GM21515 (cell line): ENCODE data around the gene S100A3.
"Not testable (repeated sequence)": the region's sequence is repeated elsewhere in the genome, so short reads cannot be mapped to it uniquely, and the experiment has no call there.

Experiments
- ATAC-seq: cut with Tn5 transposase; IDR thresholded peaks from one replicate; pipeline ENCODE4 v1.9.1; 2021; ENCODE audit not compliant: unreplicated experiment

Gene S100A3

DNA sequence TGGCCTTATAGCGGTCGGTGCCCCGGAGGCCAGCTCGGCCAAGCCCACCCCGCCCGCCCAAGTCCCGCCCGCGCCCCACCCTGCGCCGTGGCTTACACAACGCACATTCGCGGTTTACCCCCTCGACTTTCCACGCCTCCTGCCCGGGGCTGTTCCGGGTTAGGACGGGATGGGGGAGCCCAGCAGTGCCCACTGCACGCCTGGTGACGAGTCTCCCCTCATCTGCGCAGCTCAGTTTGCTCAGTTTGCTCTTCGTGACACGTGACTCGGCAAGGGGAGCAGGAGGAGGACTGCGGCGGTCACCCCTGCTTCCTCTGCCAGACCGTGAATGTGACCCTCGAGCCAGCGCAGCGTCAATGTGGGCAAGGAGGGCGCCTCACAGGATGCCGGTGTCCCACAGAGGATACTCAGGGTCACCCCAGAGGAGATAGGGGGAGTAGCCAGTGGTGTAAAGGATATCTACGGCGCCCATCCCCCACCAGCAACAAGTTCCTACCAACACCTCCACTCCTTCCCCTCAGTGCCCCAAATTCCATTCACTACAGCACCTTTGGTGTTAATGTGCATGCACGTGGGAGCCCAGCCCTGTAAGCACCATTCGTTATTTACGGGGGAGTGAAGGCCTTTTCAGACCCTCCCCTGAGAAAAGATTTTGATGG lies 12.9 kb downstream of the S100A3 start:
- no peak for ATAC-seq

DNA sequence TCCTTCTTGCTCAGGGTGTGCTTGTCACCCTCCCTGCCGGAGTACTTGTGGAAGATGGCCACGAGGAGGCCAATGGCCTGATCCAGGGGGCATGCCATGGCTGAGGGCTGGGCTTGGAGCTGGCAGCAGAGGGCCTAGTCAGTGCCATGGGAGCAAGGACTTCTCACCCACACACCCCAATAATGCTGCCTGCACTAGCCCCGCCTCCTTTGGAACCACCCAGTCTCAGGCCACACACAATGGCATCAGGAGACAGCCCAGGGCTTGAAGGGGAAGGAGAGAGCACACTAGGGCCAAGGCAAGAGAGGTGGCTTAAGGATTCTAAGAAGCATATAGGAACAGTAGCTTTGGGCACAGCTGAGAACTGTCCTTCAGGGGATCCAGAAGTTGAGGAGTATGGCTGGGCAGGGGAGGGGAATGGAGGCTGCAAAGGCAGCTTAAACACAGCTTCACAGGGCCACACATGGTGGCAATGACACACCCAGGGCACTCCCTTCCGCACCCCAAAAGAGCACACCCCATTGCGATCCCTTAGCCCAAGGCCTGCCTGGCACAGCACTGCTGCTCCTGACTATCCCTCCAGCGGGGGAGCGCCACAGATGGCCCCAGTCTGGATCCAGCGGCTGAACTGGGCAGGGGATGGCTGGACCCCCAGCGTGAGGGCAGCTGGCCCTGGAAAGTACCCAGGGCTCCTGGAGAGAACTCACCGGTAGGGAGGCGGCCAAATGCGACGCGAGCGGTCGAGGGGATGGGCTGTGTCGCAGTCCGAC lies 13.6 kb downstream of the S100A3 start, which contains the start of gene S100A6:
Gene S100A6, minus strand, starts transcription at position 750 of the 770 bp plus-strand sequence. Its CDS starts 652 bp downstream, at position 98.
- ATAC-seq = no peak

DNA sequence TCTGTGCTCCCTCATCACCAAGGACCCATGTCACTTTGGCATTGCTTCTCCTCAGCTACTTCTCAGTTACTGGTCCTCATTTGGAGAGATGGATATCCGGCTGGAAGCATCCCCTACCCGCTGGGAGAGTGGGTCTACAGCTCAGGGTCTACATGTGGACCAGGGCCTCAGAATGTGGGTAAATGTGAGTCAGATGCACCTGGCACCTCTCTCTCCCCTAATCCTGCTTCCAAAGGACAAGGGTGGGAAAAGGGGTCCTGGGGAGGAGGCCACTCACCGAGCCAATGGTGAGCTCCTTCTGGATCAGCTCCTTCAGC lies 14.2 kb downstream of the S100A3 start:
- ATAC-seq = no peak

DNA sequence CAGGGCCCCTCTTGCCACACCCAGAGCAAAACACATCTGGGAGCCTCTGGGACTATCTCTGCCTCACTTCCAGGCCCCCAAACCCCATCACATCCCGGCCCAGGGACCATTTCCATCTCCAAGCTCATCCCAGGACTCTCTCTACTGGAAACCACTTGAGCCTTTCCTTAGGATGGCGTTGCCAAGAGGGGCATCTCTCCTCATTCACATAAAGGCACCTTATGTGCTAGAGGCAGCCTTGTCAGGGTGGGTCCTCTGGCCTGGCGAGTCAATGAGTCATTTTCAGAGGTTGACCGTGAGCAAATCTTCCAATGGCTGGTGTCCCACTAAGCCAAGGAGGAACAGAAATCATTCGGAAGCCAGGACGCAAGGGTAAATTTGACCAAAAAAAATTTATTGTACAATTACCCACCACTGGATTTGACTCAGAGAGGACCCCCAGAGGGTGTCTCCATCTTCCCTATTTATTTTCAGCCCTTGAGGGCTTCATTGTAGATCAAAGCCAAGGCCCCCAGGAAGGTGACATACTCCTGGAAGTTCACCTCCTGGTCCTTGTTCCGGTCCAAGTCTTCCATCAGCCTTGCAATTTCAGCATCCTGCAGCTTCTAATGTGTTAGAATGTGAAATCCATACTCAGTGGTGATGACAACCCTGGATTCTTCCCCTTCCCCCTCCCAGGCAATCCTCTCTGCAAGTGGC lies 14.7 kb downstream of the S100A3 start:
- no peak for ATAC-seq

DNA sequence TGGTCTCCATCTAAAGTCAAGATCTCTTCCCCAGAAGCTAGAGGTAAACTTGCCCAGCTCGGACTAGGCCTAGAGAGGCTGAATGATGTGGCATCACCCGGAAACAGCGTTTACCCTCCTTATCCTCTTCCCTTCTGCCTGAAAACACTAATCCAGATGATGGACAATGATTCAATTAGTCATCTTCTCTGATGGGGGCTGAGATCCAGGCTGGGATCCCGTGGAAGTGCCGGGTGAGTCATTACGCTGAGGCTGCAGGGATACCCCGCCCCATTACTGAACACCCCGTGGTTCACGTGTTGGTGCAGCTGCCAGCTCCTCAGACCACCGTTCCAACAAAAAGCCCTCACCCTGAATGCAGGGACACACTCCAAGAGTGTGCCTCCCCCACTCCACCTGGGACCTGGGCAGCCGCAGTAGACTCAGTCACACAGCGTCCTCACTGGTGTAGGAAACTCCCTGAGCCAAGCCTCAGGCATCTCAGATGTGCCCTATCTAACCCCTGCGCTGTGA lies 15.3 kb downstream of the S100A3 start:
- ATAC-seq = no peak

DNA sequence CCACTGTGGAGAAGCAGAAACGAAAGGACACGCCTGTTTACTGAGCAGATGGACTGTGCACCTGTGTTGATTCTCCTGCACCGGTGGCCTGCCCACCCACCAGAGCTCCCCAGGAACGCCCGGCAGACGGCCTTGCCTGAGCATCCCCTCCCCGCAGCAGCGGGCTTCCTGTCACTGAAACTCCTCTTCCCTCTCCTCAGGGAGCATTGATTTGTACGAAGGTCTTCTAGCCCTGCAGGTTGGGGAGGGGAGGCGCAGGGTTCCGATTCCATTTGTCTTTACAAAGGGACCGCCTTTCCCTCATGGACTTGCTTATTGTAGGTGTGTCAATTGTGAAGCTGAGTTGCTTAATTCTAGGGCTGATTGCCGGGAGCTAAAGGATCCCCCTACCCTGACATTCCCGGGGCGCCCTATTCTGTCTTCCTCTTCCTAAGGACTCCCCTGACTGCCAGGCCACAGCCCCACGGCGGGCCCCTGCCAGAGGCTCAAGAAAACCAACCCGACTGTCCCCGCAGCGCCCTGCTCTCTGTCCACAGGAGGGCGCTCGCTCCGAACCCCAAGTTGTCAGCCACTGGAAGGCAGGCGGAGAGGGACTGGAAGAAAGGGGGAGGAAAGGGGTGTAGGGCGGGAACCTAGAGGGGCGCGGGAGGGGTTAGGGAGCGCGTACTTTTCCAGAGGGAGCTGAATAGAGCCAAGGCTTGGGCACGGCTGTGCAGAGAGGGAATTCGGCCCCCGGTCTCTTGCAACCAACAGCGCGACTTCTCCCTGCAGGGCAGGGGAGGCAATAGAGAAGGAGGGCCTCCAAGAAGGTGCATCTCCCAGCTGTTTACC lies 16.1 kb downstream of the S100A3 start:
- ATAC-seq = no peak

DNA sequence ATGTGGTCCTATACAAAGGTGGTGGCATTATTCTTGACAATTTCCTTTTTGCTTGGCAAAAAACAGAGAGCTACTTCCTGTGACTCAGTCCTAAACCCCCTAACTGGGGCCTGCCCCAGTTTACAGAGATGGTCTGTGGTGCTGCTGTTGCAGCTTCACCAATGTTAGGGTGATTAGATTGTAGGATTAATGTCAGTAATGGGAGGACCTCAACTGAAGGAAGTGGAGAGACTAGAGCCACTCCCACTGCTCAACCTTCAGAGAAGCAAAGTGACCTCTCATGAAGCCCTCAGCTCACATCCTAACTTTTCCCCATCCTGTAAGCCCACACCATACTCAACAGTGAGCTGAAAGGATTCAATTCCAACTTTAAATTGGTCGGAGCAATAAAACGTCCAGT lies 16.9 kb downstream of the S100A3 start:
- ATAC-seq = no peak

DNA sequence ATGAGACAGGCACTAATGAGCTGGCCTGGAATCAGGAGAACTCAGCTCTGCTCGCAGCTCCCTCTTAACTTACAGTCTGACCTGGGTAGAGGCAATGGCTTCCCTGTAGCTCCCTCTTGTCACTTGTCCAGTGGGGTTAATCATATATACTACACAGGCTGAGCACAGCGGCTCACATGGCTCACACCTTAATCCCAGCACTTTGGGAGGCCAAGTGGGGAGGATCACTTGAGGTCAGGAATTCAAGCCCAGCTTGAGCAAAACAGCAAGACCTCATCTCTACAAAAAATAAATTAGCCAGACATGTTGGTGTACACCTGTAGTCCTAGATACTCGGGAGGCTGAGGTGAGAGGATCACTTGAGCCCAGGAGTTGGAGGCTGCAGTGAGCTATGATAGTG lies 17.4 kb downstream of the S100A3 start:
- ATAC-seq = no peak

DNA sequence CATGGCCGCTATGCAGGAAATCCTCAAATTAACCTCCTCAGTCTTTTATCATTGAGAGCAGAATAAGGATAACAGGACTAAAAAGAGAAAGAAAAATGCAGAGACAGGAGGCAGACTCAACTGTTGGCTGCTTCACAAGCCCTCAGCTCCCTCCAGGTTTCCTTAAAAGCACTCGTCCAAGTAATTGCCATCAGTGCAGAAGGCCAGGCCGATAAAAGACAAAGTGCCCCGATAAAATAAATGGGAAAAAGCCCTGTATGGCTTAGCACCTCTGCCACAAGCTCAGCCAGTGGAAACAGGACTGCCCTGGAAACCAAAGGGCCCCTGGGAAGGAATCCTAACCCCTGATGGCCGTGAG lies 21.4 kb downstream of the S100A3 start:
- ATAC-seq = no peak

DNA sequence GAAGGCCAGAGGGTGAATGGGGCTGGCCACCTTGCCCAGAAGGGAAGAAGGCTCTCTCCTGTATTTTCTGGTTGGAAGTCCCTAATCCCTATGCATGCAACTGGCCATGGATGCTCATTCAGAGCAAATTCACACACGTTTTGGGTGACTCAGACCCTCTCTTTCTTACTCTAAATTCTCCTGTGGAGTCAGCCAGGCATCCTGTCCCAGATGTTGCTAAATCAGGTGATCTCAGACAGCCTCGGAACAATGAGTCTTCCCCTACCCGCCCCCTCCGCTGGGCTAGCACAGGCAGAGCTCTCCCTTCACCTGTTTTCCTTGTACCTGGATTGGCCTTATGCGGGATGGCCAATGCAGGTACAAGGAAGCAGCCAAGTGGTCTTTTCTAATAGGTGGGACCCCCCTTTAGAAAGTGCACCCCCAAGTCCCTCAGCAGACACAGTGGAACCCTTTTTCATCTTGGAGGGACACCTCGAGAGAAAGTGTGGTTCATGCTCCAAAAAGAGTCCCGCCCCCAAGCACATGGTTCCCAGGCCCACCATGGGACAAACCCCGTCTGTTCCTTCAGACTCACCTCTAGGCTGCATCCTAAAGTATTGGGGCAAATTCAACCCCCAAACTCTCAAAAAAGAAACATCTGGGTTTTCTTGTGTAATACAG lies 21.9 kb downstream of the S100A3 start:
- no peak for ATAC-seq

DNA sequence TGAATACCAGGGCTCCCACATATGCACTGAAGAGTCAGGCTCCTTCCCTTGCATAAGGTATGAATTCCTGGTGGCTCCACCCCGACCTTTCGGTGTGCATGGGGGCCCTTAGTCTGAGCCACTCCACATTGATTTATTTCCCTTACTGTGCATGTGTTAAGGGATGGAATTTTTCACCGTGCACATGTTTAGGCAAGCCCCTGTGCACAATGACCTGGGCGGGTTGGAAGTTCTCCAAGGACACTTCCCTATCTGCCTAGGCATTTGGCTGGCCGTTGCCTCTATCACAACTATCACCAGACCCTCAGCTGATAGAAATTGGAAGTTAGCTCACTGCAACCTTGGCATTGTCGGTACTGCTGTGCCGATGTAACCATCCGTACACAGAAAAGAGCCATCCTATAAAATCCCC lies 22.9 kb downstream of the S100A3 start:
- no peak for ATAC-seq

DNA sequence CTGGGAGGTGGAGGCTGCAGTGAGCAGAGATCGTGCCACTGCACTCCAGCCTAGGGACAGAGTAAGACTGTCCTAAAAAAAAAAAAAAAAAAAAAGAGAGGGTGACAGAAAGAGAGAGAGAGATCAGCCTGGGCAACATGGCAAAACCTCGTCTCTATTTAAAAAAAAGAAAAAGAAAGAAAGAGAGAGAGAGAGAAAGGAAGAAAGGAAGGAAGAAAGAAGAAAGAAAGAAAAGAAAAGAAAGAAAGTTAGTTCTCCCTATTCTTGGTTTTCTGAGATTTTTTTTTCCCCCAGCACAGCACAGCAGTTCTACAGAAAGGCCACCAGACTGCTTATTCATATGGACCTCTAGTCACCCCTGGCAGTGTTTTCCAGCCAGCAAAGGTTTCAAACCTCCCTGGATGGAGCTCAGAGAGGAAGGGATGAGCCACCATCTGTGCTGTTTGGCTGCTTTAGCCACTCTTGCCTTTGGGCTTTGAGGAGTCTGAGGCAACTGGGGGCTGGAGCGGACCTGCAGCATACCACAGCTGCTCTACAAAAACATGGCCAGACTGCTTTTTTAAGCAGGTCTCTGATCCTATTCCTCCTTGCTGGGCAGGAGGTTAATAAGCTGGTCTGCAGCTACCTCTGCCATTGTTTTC lies 23.9 kb downstream of the S100A3 start:
- no peak for ATAC-seq

DNA sequence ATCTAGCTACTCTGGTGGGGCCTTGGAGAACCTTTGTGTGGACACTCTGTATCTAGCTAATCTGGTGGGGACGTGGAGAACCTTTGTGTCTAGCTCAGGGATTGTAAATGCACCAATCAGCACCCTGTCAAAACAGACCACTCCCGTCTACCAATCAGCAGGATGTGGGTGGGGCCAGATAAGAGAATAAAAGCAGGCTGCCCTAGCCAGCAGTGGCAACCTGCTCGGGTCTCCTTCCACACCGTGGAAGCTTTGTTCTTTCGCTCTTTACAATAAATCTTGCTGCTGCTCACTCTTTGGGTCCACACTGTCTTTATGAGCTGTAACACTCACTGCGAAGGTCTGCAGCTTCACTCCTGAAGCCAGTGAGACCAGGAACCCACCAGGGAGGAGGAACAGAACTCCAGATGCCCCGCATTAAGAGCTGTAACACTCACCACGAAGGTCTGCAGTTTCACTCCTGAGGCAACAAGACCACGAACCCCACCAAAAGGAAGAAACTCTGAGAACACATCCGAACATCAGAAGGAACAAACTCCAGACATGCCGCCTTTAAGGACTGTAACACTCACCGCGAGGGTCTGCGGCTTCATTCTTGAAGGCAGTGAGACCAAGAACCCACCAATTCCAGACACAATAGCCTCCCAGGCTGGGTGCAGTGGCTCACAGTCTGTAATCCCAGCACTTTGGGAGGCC lies 26.6 kb downstream of the S100A3 start:
- ATAC-seq = not testable (repeated sequence)

DNA sequence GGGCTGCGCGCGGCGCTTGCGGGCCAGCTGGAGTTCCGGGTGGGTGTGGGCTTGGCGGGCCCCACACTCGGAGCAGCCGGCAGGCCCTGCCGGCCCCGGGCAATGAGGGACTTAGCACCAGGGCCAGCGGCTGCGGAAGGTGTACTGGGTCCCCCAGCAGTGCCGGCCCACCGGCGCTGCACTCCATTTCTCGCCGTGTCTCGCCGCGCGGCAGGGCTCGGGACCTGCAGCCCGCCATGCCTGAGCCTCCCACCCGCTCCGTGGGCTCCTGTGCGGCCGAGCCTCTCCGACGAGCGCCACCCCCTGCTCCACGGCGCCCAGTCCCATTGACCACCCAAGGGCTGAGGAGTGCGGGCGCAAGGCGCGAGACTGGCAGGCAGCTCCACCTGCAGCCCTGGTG lies 27.2 kb downstream of the S100A3 start:
- ATAC-seq = not testable (repeated sequence)

DNA sequence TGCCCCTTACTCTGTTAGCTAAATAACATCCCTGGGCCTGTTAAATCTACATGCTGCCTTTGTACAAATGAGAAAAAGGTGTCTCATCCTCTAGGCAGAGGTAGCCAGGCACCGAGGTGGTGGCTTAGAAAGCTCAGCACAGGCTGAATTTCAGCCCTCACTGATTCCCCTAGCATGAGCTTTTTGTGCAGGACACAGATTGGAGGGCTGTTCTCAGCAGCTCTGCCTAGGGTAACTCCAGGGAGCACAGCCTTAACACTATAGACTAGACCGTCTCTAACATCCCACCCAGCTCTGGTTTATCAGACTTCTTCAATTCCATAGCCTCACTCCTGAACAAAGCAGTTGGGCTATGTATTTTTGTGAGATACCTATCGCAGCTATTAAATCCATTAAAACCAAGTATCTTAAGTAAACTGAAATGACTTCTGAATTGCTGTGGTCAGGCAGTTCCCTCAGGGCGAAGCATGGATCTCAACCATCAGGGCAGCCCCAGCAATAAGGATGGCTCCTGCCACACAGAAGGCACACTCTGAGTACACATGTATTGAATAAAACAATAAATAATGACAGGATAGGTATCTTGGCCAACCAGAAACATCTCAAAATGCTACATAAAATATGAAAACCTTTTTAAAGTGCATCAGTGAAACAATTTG lies 28.1 kb downstream of the S100A3 start:
- no peak for ATAC-seq

DNA sequence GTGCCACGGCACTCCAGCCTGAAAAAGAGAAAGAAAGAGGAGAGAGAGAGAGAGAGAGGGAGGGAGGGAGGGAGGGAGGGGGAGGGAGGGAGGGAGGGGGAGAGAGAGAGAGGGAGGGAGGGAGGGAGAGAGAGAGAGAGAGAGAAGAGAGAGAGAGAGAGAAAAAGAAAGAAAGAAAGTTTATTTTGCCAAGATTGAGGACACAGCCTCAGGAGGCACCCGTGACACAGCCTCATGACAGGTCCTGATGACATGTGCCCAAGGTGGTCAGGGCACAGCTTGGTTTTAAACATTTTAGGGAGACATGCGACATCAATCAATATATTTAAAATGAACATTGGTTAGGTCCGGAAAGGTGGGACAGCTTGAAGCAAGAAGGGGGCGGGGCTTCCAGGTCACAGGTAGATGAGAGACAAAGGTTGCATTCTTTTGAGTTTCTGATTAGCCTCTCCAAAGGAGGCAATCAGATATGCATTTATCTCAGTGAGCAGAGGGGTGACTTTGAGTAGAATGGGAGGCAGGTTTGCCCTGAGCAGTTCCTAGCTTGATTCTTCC lies 28.8 kb downstream of the S100A3 start:
- ATAC-seq = not testable (repeated sequence)

DNA sequence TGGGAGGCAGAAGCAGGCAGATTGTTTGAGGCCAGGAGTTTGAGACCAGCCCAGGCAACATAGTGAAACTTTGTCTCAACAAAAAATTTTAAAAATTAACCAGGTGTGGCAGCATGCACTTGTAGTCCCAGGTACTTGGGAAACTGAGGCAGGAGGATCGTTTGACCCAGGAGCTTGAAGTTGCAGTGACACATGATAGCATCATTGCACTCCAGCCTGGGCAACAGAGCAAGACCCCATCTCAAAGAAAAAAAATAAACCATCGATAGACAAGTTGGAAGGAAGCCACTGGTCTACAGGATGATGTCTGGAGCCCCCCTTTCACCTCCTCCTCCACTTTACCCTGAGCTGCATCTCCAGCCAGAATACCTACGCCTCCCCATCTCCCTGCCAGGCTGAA lies 29.8 kb downstream of the S100A3 start:
- no peak for ATAC-seq

DNA sequence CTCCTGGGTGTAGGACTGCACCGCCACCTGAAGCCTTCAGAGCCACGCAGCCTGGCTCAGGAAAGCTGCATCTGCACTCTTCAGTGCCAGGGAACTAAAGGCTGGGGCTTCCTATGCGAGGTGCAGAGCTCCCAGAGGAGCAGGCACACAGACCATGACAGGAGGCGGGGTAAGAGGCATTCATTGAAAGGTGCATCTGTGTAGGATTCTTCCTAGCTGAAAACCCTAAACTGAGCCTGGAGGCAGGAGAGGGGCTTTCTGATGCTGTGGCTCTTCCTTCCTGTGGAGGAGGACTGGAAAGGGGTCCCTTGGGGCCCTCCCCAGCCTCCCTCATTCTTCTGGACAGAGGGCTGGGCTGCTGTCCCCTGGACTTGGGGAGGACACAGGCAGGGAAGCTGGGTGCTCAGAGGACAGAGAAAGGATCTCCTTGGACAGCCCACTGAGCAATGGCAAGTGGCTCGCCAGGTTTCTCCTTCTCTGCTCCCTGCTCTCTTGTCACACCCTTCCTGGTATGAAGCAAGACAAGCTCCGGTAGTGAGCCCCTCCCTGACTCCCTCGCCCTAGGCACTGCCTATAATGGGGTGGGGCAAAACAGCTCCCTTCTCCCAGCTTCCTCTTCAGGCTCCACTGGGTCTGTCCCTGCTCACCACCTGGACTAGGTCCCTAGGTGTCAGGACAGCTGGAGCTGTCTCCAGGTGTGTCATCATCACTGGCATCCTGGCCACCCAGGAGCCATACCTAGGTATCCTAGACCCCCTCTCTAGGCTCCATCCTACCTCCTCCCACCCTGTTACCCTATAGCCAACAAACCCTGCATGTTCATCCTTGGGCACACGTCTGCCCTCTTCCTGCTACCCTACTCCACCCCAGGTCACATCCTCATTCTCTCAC lies 33.3 kb downstream of the S100A3 start:
- no peak for ATAC-seq
